ENCODE results near the gene LTN1. TPM values are rescaled to one million over a fixed set of nuclear protein-coding genes. Genes with fewer than 3 reads are reported as not detected.

The LTN1 gene
- total RNA-seq, 1 donor from 2014 or later = 23.6 TPM

DNA sequence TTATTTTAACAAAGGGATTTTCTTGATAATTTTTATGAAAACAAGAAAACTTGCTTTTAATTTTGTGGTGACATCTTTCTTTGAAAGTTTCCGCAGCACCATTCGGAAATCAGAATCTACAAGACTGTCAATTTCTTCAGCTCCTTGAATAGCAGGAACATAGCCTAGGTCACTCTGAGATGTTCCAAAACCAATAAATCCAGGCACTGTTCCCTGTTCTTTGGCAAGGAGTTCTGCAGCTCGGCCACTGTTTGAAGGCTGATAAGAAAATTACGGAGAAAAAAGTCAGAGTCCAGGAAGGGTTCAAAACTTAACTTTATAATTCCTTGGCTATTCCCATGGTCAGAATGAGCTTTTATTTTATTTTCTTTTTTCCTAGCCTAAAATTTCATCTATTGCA lies 6.0 kb downstream of the LTN1 start:
- DNase-seq (ENCODE audit: low spot score) = no peak
- Mint-ChIP-seq H3K4me3 (ENCODE audit: unreplicated experiment) (no peak overlapping the region), H3K27me3 (ENCODE audit: unreplicated experiment) (no peaks in the 10 kb centered on the region), H3K36me3 (ENCODE audit: low read depth, unreplicated experiment) (peaks cover 5% of the 10 kb centered on the region), H3K4me1 (ENCODE audit: unreplicated experiment) (peaks cover 9% of the 10 kb centered on the region), H3K27ac (ENCODE audit: unreplicated experiment) (no peak overlapping the region), H3K9me3 (ENCODE audit: unreplicated experiment) (no peaks in the 10 kb centered on the region)
- TF ChIP-seq, protein P1, sequence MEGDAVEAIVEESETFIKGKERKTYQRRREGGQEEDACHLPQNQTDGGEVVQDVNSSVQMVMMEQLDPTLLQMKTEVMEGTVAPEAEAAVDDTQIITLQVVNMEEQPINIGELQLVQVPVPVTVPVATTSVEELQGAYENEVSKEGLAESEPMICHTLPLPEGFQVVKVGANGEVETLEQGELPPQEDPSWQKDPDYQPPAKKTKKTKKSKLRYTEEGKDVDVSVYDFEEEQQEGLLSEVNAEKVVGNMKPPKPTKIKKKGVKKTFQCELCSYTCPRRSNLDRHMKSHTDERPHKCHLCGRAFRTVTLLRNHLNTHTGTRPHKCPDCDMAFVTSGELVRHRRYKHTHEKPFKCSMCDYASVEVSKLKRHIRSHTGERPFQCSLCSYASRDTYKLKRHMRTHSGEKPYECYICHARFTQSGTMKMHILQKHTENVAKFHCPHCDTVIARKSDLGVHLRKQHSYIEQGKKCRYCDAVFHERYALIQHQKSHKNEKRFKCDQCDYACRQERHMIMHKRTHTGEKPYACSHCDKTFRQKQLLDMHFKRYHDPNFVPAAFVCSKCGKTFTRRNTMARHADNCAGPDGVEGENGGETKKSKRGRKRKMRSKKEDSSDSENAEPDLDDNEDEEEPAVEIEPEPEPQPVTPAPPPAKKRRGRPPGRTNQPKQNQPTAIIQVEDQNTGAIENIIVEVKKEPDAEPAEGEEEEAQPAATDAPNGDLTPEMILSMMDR (IDR thresholded peaks at IDR 0.05; ENCODE audit: unreplicated experiment) = no peak

DNA sequence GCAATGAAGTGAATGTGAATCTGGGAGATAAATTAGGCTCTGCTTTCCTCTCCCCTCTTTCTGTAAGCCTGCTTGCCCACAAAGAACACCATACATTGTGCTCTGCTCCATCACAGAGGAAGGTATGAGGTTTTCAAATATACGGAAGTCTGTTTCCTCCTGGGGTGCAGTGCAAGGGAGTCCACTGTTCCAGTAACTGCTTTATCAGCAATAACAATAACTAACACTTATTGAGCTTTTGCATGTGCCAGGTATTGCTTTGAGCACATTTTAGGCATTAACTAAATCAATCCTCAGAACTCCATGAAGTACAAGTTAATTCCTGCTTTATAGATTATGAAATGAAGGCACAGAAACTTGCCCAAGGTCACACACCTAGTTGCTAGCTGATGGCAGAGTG lies 10.0 kb downstream of the LTN1 start:
- no peaks in the 10 kb centered on the region for H3K9me3 Mint-ChIP-seq (ENCODE audit: unreplicated experiment)
- no peak overlapping the region for H3K4me3 Mint-ChIP-seq (ENCODE audit: unreplicated experiment)
- no peaks in the 10 kb centered on the region for H3K27me3 Mint-ChIP-seq (ENCODE audit: unreplicated experiment)
- no peak overlapping the region for H3K27ac Mint-ChIP-seq (ENCODE audit: unreplicated experiment)
- peaks cover 15% of the 10 kb centered on the region for H3K36me3 Mint-ChIP-seq (ENCODE audit: low read depth, unreplicated experiment)
- no peak for DNase-seq (ENCODE audit: low spot score)
- no peaks in the 10 kb centered on the region for H3K4me1 Mint-ChIP-seq (ENCODE audit: unreplicated experiment)
- TF ChIP-seq, protein P1 (IDR thresholded peaks at IDR 0.05; ENCODE audit: unreplicated experiment) = no peak

- TF ChIP-seq, protein P1 (IDR thresholded peaks at IDR 0.05; ENCODE audit: unreplicated experiment) = no peak
- no peaks in the 10 kb centered on the region for H3K27me3 Mint-ChIP-seq (ENCODE audit: unreplicated experiment)
- H3K4me3 Mint-ChIP-seq (ENCODE audit: unreplicated experiment) = no peak overlapping the region
- H3K4me1 Mint-ChIP-seq (ENCODE audit: unreplicated experiment) = no peaks in the 10 kb centered on the region
- DNase-seq (ENCODE audit: low spot score) = no peak
- H3K27ac Mint-ChIP-seq (ENCODE audit: unreplicated experiment) = no peak overlapping the region
- H3K9me3 Mint-ChIP-seq (ENCODE audit: unreplicated experiment) = no peaks in the 10 kb centered on the region
- H3K36me3 Mint-ChIP-seq (ENCODE audit: low read depth, unreplicated experiment) = peaks cover 15% of the 10 kb centered on the region
Observed at GRCh38 chr21:28979092-28979491, 13.6 kb downstream of the LTN1 start.

DNA sequence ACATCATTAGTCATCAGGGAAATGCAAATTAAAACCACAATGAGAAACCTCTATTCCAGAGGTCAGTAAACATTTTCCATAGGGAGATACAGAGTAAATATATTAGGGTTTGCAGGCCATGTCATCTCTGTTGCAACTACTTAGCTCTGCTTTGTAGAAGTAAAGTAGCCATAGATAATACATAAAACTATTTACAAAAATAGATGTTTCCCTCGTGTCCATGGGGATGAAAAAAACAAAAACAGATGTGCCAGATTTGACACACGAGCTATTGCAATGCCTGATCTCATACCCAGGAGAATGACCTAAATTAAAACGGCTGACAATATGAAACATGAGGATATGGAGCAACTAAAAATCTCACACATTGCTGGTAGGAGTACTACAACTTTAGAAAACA lies 17.3 kb downstream of the LTN1 start:
- Mint-ChIP-seq H3K27ac (ENCODE audit: unreplicated experiment) (no peak overlapping the region), H3K36me3 (ENCODE audit: low read depth, unreplicated experiment) (peaks cover 24% of the 10 kb centered on the region), H3K4me3 (ENCODE audit: unreplicated experiment) (no peak overlapping the region), H3K9me3 (ENCODE audit: unreplicated experiment) (no peaks in the 10 kb centered on the region), H3K27me3 (ENCODE audit: unreplicated experiment) (no peaks in the 10 kb centered on the region), H3K4me1 (ENCODE audit: unreplicated experiment) (peaks cover 3% of the 10 kb centered on the region)
- no peak for DNase-seq (ENCODE audit: low spot score)
- TF ChIP-seq, protein P1 (IDR thresholded peaks at IDR 0.05; ENCODE audit: unreplicated experiment) = no peak

GRCh38 chr21:28974531-28975227 lies 18.0 kb downstream of the LTN1 start:
- peaks cover 24% of the 10 kb centered on the region for H3K36me3 Mint-ChIP-seq (ENCODE audit: low read depth, unreplicated experiment)
- H3K27me3 Mint-ChIP-seq (ENCODE audit: unreplicated experiment) = no peaks in the 10 kb centered on the region
- no peaks in the 10 kb centered on the region for H3K9me3 Mint-ChIP-seq (ENCODE audit: unreplicated experiment)
- no peak for DNase-seq (ENCODE audit: low spot score)
- no peak overlapping the region for H3K4me3 Mint-ChIP-seq (ENCODE audit: unreplicated experiment)
- peaks cover 3% of the 10 kb centered on the region for H3K4me1 Mint-ChIP-seq (ENCODE audit: unreplicated experiment)
- TF ChIP-seq, protein P1 (IDR thresholded peaks at IDR 0.05; ENCODE audit: unreplicated experiment) = no peak
- no peak overlapping the region for H3K27ac Mint-ChIP-seq (ENCODE audit: unreplicated experiment)

Measured in endothelial cell (in vitro differentiated cells).